Measurements from ENCODE around the gene NKAIN4.

NKAIN4 gene

GRCh38 chr20:63296531-63297299 is 42.5 kb upstream of the NKAIN4 start:
- TF ChIP-seq ZFX (IDR thresholded peaks at IDR 0.05; ENCODE audit: borderline replicate concordance), result no peak
- no peak for TF ChIP-seq CTCF (IDR thresholded peaks at IDR 0.05)

GRCh38 chr20:63295846-63296245 is 41.6 kb upstream of the NKAIN4 start:
- TF ChIP-seq CTCF (IDR thresholded peaks at IDR 0.05) (no peak), ZFX (IDR thresholded peaks at IDR 0.05; ENCODE audit: borderline replicate concordance) (no peak)
- H3K27ac ChIP-seq, result no peak overlapping the region

More at GRCh38 chr20:63296531-63297299, 42.5 kb upstream of the NKAIN4 start:
- no peak overlapping the region for H3K27ac ChIP-seq

GRCh38 chr20:63295422-63295821 is 41.2 kb upstream of the NKAIN4 start:
- TF ChIP-seq ZFX (IDR thresholded peaks at IDR 0.05; ENCODE audit: borderline replicate concordance) (no peak), CTCF (IDR thresholded peaks at IDR 0.05) (0 out of 2 replicates have a peak, but pooled peaks have one; percentile 10)
- H3K27ac ChIP-seq, result no peak overlapping the region

- no peak overlapping the region for H3K27ac ChIP-seq
- TF ChIP-seq CTCF (IDR thresholded peaks at IDR 0.05) (no peak), ZFX (IDR thresholded peaks at IDR 0.05; ENCODE audit: borderline replicate concordance) (no peak)
Observed at GRCh38 chr20:63295018-63295417, 40.8 kb upstream of the NKAIN4 start.

GRCh38 chr20:63294536-63294900 is 40.3 kb upstream of the NKAIN4 start:
- no peak overlapping the region for H3K27ac ChIP-seq
- TF ChIP-seq ZFX (IDR thresholded peaks at IDR 0.05; ENCODE audit: borderline replicate concordance) (no peak), CTCF (IDR thresholded peaks at IDR 0.05) (no peak)

GRCh38 chr20:63293871-63294535 is 39.7 kb upstream of the NKAIN4 start:
- no peak overlapping the region for H3K27ac ChIP-seq
- no peak for TF ChIP-seq CTCF (IDR thresholded peaks at IDR 0.05)
- no peak for TF ChIP-seq ZFX (IDR thresholded peaks at IDR 0.05; ENCODE audit: borderline replicate concordance)

- TF ChIP-seq CTCF (IDR thresholded peaks at IDR 0.05) (no peak), ZFX (IDR thresholded peaks at IDR 0.05; ENCODE audit: borderline replicate concordance) (no peak)
- no peak overlapping the region for H3K27ac ChIP-seq
Observed at GRCh38 chr20:63293456-63293855, 39.2 kb upstream of the NKAIN4 start.

Measured in 22Rv1 (cell line).